GM23248 (cell line): ENCODE measurements around the gene DUS1L.

Source experiments
- EZH2 ChIP-seq: fragments of 200-600 bp; sonication (generic); IDR thresholded peaks from 2 replicates; pipeline ENCODE4 v1.6.1; 2018; ENCODE audit warnings: antibody characterized with exemption, mild to moderate bottlenecking; ENCODE audit not compliant: insufficient read depth, poor library complexity, severe bottlenecking
- EZH2phosphoT487 ChIP-seq: fragments of 200-600 bp; sonication (generic); IDR thresholded peaks from 2 replicates; pipeline ENCODE4 v1.6.1; 2018; ENCODE audit warnings: antibody characterized with exemption, moderate library complexity, mild to moderate bottlenecking, low read depth; ENCODE audit not compliant: insufficient read depth

DNA sequence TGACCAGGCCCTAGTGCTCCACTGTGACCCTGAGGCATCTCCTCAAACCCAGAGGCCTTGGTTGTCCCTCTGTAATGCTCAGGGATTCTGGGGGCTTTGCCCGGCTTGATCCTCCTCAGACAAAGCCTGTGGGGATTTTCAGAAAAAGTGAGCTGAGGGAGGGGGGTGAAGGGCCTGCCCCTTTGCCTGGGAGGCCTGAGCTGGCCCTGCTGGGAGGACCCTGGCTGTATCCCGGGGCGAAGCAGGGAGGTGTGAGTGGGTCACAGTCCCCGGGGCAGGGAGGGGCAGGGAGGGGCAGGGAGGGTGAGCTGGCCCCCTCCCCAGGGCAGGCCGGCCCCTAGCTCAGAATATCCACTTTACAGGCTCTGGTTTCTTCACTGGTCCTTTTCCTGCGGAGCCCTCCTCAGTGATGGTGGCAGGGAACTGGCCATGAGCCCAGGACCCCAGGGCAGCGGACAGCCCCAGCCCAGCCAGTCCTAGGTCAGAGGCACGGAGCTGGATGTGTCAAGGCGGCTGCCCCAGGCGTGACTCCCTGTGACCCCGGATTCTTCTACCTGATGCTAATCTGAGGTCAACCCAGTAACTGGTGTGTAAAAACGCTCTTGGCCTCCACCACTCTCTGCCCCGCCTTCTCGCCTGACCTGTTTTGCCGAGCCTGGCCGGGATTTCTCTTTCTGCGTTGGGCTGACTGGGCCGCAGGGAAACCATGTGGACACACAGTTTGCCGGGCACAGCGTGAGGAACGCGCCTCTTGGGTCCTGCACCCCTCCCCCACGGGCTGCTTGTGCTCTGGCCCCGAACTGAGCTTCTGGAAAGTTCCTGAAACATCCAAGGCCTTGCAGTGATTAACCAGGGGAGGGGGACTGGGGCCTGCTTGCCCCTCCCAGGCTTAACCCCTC is 38.2 kb upstream of the DUS1L start:
- TF ChIP-seq EZH2 (no peak), EZH2phosphoT487 (no peak)
